BLaER1 (cell line): Measurements from ENCODE around the gene PCDHGA3.
"Not testable (repeated sequence)": the region's sequence is repeated elsewhere in the genome, so short reads cannot be mapped to it uniquely, and the experiment has no call there.

Experiments
- H3K27ac ChIP-seq: shearing (Covaris generic); formaldehyde crosslinking; 2 replicates; pipeline ENCODE4 v1.8.1; 2022
- H3K27me3 ChIP-seq: shearing (Covaris generic); formaldehyde crosslinking; 2 replicates; pipeline ENCODE4 v1.8.1; 2022
- H3K36me3 ChIP-seq: shearing (Covaris generic); formaldehyde crosslinking; 2 replicates; pipeline ENCODE4 v1.8.1; 2022
- H3K4me1 ChIP-seq: shearing (Covaris generic); formaldehyde crosslinking; 2 replicates; pipeline ENCODE4 v1.8.1; 2022
- H3K4me2 ChIP-seq: shearing (Covaris generic); formaldehyde crosslinking; 2 replicates; pipeline ENCODE4 v1.8.1; 2022
- H3K4me3 ChIP-seq: shearing (Covaris generic); formaldehyde crosslinking; 2 replicates; pipeline ENCODE4 v1.8.1; 2022
- H3K9ac ChIP-seq: shearing (Covaris generic); formaldehyde crosslinking; 2 replicates; pipeline ENCODE4 v1.8.1; 2022
- H3K9me3 ChIP-seq: shearing (Covaris generic); formaldehyde crosslinking; 2 replicates; pipeline ENCODE4 v1.8.1; 2022
- H4K20me1 ChIP-seq: shearing (Covaris generic); formaldehyde crosslinking; 2 replicates; pipeline ENCODE4 v1.8.1; 2022
- Cebpa-rat ChIP-seq: shearing (Covaris generic); IDR thresholded peaks from 2 replicates; pipeline ENCODE4 v1.8.1; 2022

Gene PCDHGA3

DNA sequence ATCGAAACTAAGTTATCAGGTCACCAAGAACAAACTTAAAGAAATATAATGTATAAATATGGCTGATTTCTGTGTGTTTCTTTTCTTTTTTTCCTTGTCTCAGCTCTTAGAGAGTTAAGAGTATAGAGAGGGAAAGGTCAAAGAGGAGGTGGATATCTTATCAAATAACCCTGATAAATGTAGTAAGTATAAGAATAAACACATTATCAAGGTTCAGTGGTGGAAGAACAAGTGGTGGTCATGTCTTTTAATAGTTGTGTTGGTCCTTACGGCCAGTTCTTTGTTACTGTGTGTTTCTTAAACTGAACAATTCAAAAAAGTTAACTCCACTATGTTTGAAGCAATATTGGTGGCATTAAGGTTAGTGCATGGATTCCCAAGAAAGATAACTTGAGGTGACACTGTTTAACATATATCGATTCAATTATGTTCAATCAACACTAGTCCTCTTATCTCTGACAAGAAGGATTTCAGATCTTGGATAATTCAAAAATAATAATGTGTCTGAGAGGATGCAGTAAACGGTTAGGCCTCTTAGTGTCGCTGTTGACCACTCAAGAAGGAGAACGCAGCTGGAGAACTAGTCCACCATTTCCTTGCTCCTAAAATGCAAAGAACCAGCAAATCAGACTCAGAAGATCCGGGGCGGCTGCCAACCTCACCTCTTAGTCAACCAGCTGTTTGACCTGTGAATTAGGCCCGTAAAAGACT, at the start of gene PCDHGA3:
Gene PCDHGA3 (plus strand): TSS at position 588 of the 711 bp plus-strand sequence. CDS start 205 bp downstream, outside the sequence.
- H3K9ac ChIP-seq = no peak within 1 kb of the TSS
- 0 out of 2 replicates have a peak, but pooled peaks cover 12% of the 10 kb centered on the region for H3K36me3 ChIP-seq
- H3K4me3 ChIP-seq = no peak within 1 kb of the TSS
- TF ChIP-seq Cebpa-rat = no peak
- H3K27me3 ChIP-seq = no peaks in the 10 kb centered on the region
- no peaks in the 10 kb centered on the region for H3K4me1 ChIP-seq
- H3K4me2 ChIP-seq = no peak within 1 kb of the TSS
- no peak within 1 kb of the TSS for H3K27ac ChIP-seq
- peaks cover 88% of the 10 kb centered on the region for H3K9me3 ChIP-seq
- no peaks in the 10 kb centered on the region for H4K20me1 ChIP-seq

DNA sequence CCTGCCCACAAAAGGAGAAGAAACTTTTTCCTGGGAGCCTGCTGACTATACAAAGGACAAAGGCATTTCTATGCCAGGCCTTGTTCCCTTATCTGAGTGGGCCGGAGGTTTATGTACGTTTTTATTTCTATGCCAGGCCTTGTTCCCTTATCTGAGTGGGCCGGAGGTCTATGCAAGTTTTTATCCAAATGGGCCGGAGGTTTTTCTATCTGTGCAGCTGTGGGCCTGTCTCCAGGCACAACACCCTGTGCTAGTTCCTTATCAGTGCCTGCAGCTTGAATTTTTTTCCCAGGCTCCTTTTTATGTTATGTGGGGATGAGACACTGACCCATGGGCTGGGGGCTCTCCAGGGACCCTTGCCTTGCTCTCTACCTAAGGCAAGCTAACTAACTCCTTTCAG, 45.3 kb upstream of the PCDHGA3 start:
- H3K4me2 ChIP-seq = no peak overlapping the region
- no peak overlapping the region for H3K4me3 ChIP-seq
- H3K36me3 ChIP-seq = peaks cover 53% of the 10 kb centered on the region
- TF ChIP-seq Cebpa-rat = no peak
- H3K27me3 ChIP-seq = no peaks in the 10 kb centered on the region
- no peak overlapping the region for H3K9ac ChIP-seq
- H3K9me3 ChIP-seq = peaks cover 97% of the 10 kb centered on the region
- no peaks in the 10 kb centered on the region for H3K4me1 ChIP-seq
- H4K20me1 ChIP-seq = no peaks in the 10 kb centered on the region
- no peak overlapping the region for H3K27ac ChIP-seq

DNA sequence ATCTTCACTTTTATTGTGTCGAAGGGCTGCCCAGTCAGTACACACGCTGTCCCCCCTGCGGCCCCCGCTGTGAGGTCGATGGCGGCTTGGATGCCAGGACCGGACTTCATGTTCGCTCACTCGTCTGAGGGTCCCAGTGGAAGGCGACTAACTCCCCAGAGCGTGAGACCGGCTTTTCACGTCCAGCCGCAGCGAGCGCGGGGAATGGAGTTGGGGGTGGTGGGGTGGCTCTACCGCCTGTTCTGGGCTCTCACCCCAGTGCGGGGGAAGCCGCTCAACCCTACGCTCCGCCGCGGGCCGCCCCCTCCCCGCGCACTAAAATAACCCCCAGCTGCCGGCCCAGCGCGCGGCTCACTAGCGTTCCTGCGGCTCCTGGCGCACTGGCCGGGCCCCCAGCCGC, 39.9 kb upstream of the PCDHGA3 start, which contains the start of gene SLC25A2:
Gene SLC25A2 (minus strand): TSS at position 294 of the 400 bp plus-strand sequence. CDS start 184 bp downstream, at position 110.
- H3K4me2 ChIP-seq = no peak within 1 kb of the TSS
- H3K9me3 ChIP-seq = peaks cover 96% of the 10 kb centered on the region
- no peak within 1 kb of the TSS for H3K9ac ChIP-seq
- H3K27ac ChIP-seq = no peak within 1 kb of the TSS
- no peak for TF ChIP-seq Cebpa-rat
- no peaks in the 10 kb centered on the region for H3K27me3 ChIP-seq
- peak within 1 kb of the TSS; percentile 18; the same call in 1 of the 2 replicates for H3K4me3 ChIP-seq
- H3K4me1 ChIP-seq = no peaks in the 10 kb centered on the region
- H3K36me3 ChIP-seq = peaks cover 59% of the 10 kb centered on the region
- no peaks in the 10 kb centered on the region for H4K20me1 ChIP-seq

DNA sequence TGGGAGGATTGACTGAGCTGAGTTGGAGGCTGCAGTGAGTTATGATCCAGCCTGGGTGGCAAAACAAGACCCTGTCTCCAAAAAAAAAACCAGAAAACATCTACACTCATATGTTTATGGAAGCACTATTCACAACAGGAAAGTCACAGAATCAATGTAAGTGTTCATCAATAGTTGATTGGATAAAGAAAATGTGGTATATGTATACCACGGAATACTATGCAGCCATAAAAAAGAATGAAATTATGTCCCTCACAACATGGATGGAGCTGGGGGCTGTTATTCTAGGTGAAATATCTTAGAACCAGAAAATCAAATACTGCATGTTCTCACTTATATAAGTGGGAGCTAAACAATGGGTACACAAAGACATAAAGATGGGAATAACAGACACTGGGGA, 37.0 kb upstream of the PCDHGA3 start:
- Histone ChIP-seq H3K36me3 (peaks cover 65% of the 10 kb centered on the region), H3K9me3 (peaks cover 92% of the 10 kb centered on the region), H3K27me3 (no peaks in the 10 kb centered on the region)

DNA sequence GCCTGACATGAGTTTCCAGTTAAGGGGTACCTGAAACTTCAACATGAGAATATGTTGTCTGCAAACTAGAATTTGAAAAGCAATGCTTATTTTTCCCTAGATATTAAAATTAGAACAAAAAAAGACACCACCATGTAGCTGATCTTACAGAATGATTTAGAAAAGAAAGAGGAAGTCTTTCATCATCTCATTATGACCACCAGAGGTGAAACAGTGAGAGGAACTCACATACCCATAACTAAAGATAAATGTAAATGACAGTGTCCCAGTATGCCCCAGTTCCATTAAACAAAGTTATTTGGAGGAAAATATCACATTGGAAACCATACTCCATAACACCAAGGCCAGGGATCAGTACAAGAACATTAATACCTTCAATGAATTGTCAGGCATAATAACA, 29.9 kb upstream of the PCDHGA3 start:
- H3K9me3 ChIP-seq = peaks cover 95% of the 10 kb centered on the region
- H3K36me3 ChIP-seq = peaks cover 88% of the 10 kb centered on the region

More for the DNA sequence above, 37.0 kb upstream of the PCDHGA3 start:
- Histone ChIP-seq H3K27ac (no peak overlapping the region), H3K4me3 (0 out of 2 replicates have a peak overlapping the region, but pooled peaks have one; percentile 22), H3K4me1 (no peaks in the 10 kb centered on the region), H3K4me2 (no peak overlapping the region), H4K20me1 (no peaks in the 10 kb centered on the region), H3K9ac (no peak overlapping the region)
- no peak for TF ChIP-seq Cebpa-rat

DNA sequence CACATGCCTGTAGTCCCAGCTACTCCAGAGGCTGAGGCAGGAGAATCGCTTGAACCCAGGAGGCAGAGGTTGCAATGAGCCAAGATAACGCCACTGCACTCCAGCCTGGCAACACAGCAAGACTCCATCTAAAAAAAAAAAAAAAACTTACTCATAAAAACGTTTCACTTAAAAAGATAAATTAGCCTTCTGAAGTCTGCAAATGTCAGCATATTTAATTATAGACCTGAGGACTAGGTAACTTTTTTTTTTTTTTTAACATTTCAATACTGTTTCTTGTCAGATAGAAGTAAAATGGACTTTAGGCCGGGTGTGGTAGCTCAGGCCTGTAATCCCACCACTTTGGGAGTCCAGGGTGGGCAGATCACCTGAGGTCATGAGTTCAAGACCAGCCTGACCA, 26.7 kb upstream of the PCDHGA3 start:
- not testable (repeated sequence) for H3K4me2 ChIP-seq, H4K20me1 ChIP-seq
- H3K36me3 ChIP-seq = peaks cover 79% of the 10 kb centered on the region

More for the DNA sequence above, 29.9 kb upstream of the PCDHGA3 start:
- H3K4me3 ChIP-seq = no peak overlapping the region
- H3K9ac ChIP-seq = no peak overlapping the region
- no peak for TF ChIP-seq Cebpa-rat
- peaks cover 5% of the 10 kb centered on the region; the same call in 1 of the 2 replicates for H4K20me1 ChIP-seq
- H3K4me1 ChIP-seq = no peaks in the 10 kb centered on the region
- H3K27ac ChIP-seq = no peak overlapping the region
- H3K4me2 ChIP-seq = no peak overlapping the region
- no peaks in the 10 kb centered on the region for H3K27me3 ChIP-seq

DNA sequence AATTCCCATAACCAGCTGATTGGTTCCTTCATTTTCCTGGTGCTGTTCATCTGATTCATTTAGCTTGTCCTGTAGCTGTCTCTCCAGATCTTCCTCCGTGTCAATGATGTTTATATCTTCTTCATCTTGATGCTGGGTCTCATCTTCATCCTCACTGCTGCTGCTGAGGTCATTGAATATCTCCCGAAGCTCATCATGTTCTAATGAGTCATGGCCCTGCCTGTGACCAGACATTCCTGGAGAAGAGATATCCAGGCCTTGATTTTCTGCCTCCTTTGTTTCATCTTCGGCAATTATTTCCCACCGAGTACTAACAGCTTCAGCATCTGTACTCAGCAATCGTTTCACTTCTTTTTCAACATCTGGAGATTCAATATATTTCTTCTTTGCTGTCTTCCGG, 24.4 kb upstream of the PCDHGA3 start:
- Histone ChIP-seq H3K27me3 (no peaks in the 10 kb centered on the region), H3K4me2 (peak overlapping the region; percentile 69), H3K4me3 (peak overlapping the region; percentile 76), H3K9ac (no peak overlapping the region), H4K20me1 (peaks cover 1% of the 10 kb centered on the region; the same call in 1 of the 2 replicates), H3K4me1 (peaks cover 6% of the 10 kb centered on the region; the same call in 1 of the 2 replicates), H3K27ac (no peak overlapping the region), H3K36me3 (peaks cover 57% of the 10 kb centered on the region), H3K9me3 (peaks cover 91% of the 10 kb centered on the region)
- no peak for TF ChIP-seq Cebpa-rat

More for the DNA sequence above, 26.7 kb upstream of the PCDHGA3 start:
- not testable (repeated sequence) for H3K9ac ChIP-seq, H3K4me1 ChIP-seq, H3K27me3 ChIP-seq, H3K27ac ChIP-seq
- Histone ChIP-seq H3K9me3 (peaks cover 98% of the 10 kb centered on the region), H3K4me3 (peak overlapping the region; percentile 76)

DNA sequence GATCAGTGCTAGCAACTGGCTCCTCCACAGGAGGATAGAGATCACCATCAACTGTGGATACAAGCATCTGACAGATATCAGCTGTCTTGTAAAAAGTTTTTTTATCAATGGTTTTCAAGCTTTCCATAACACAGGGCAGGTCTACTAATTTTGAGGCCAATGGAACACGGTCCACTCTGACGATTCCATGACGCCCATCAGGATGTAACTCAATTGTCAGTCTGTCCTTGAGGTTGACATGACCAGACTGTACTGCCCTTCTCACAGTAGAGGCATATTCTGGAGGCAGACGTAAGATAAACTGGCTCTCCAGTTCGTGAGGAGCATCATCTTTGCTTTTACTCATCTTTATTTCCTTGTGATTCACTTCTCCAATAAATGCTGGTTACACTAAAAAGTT, 23.9 kb upstream of the PCDHGA3 start:
- Histone ChIP-seq H3K4me3 (peak overlapping the region; percentile 76), H3K27me3 (no peaks in the 10 kb centered on the region), H3K4me2 (peak overlapping the region; percentile 69), H3K27ac (no peak overlapping the region), H3K9me3 (peaks cover 89% of the 10 kb centered on the region), H3K9ac (peak overlapping the region; percentile 91; the same call in 1 of the 2 replicates), H3K36me3 (peaks cover 53% of the 10 kb centered on the region), H4K20me1 (no peaks in the 10 kb centered on the region), H3K4me1 (peaks cover 6% of the 10 kb centered on the region; the same call in 1 of the 2 replicates)
- no peak for TF ChIP-seq Cebpa-rat

DNA sequence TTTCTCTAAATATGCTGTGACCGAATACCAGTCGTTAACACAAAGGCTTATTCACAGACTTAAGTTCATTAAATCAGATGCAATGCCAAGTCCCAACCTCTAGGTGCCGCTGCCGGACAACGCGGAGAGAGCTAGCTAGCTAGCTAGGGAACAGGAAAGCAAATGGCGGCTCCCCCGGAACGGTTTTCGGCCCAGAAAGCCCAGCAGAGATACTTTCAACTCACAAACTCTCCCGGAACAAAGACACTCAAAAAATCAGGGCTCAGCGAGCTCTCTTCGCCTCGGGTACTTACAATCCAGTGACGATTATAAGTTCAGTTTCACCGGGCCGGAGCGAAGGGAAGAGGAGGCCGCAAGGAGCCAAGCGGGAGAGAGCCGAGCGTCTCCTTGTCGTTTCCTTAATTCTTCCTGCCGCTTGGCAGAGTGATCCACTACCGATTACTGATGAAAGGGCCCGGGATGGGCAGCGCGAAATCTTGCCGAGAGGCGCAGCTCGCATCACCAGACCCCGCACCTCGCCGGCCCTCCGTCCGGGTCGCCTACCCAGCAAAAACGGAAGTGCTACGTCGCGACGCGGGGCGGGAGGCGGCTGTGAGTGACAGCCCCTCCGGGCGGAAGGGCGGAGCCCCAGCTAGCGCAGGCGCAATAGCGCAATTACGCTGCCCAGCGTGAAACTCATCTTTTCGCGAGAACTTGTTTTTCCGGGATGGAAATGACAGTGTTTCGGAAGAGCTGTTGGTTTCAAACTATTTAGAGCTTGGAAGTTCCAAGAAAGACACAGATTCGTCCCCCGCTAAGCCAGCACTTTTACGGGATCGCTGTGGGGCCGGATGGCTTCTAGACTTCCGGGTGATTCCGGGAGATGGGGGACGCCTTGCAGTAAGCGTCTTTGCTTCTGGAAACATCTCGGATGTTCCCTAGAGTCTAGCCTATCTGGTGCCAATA, 23.1 kb upstream of the PCDHGA3 start, which contains the start of gene TAF7:
Gene TAF7 (minus strand): TSS at position 560 of the 945 bp plus-strand sequence. CDS start 740 bp downstream, outside the sequence.
- Histone ChIP-seq H3K9me3 (peaks cover 87% of the 10 kb centered on the region), H3K9ac (peak within 1 kb of the TSS; percentile 91), H3K4me2 (peak within 1 kb of the TSS; percentile 69), H3K36me3 (peaks cover 45% of the 10 kb centered on the region), H3K27ac (peak within 1 kb of the TSS; percentile 93), H3K4me3 (peak within 1 kb of the TSS; percentile 76), H3K27me3 (no peaks in the 10 kb centered on the region), H3K4me1 (peaks cover 6% of the 10 kb centered on the region; the same call in 1 of the 2 replicates), H4K20me1 (no peaks in the 10 kb centered on the region)
- no peak for TF ChIP-seq Cebpa-rat
